Muscle of leg (tissue), 11 donors: ENCODE measurements around the gene DOCK10. TPM values are rescaled to one million over a fixed set of nuclear protein-coding genes. Genes with fewer than 3 reads are reported as not detected.
A peak's percentile ranks its signal among the peaks of the same experiment; 100 is the strongest.

Experiments used
- DNase-seq: peaks from one replicate; pipeline ENCODE4 v3.0.0; 2013
- H3K27ac ChIP-seq: one replicate; pipeline ENCODE4 v1.5.1; 2013; ENCODE audit warnings: mild to moderate bottlenecking, low read length, control low read depth
- H3K27me3 ChIP-seq: one replicate; pipeline ENCODE4 v1.6.1; 2013; ENCODE audit warnings: low read length; ENCODE audit not compliant: control insufficient read depth, insufficient read depth
- H3K36me3 ChIP-seq: one replicate; pipeline ENCODE4 v1.6.1; 2013; ENCODE audit warnings: low read length; ENCODE audit not compliant: control insufficient read depth, insufficient read depth
- H3K4me1 ChIP-seq: one replicate; pipeline ENCODE4 v1.6.1; 2013; ENCODE audit warnings: low read length; ENCODE audit not compliant: control insufficient read depth, insufficient read depth
- H3K4me3 ChIP-seq: one replicate; pipeline ENCODE4 v1.5.1; 2013; ENCODE audit warnings: low read length, control low read depth
- H3K9me3 ChIP-seq: replicated peaks from 2 replicates; pipeline ENCODE4 v1.6.1; 2013; ENCODE audit warnings: low read depth, low read length; ENCODE audit not compliant: control insufficient read depth
- WGBS: methylation state at CpG from one replicate; pipeline ENCODE4 v1.1.5; 2013; ENCODE audit warnings: missing lambda C conversion rate; ENCODE audit not compliant: insufficient coverage; 5-methylcytosine and 5-hydroxymethylcytosine counted together
- polyA plus RNA-seq, 8 donors: library from polyadenylated mRNA; unstranded; fragments of 120-200 nt; gene quantifications; one replicate each; pipeline versions ENCODE4 v1.2.1 to v1.2.3, GENCODE V29; 2013; ENCODE audit warnings: inconsistent platforms in 1 of 8, low replicate concordance in 1 of 8; ENCODE audit not compliant: insufficient read length in 8 of 8, insufficient read depth in 1 of 8
- total RNA-seq: library from RNA; stranded (reverse); fragments of 120-200 nt; gene quantifications from one replicate; pipeline ENCODE4 v1.2.4, GENCODE V29; 2013

Gene DOCK10
- total and polyA plus RNA-seq, 9 donors, result 14.8 to 20.1 (median 17.9) TPM

DNA sequence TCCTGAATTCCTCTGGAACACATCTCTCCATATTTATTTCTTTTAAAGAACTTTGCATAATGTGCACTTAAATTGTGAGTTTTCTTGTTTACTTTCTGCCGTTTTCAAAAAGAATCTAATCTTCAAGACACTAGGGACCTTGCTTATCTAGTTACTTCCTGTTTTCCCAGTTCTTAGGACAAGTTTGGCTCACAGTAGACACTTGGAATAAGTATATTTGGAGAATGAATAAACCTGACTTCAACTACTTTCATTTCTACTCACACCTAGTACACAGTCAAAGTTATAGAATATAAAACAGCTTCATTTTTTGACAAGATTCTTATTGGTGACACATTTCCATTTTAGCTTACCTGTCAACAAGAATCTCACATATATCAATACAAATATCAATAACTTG, 170.5 kb downstream of the DOCK10 start:
- Histone ChIP-seq H3K9me3 (no peaks in the 10 kb centered on the region), H3K4me1 (no peaks in the 10 kb centered on the region), H3K4me3 (no peak overlapping the region), H3K27me3 (no peaks in the 10 kb centered on the region), H3K36me3 (peaks cover 22% of the 10 kb centered on the region), H3K27ac (no peak overlapping the region)
- no peak for DNase-seq
- no CpG with 5 or more reads among the region's 1 CpG for WGBS

DNA sequence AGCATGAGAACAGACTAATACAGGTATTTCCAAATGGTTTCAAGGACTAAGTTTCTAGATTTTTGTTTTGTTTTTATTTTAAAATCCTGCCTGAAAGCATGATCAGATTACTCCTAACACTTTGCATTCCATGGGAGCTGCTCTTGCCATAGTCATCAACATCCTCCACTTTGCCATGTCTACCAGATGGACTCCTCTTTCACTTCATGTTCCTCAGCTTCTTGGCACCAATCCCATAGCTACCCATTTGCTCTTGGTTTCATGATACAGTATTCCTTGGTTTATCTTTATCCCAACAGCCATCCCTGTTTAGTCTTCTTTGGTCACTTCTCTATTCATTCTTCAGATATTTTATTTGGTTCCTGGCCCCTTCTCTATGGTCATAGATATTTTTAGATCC, 171.9 kb downstream of the DOCK10 start:
- H3K9me3 ChIP-seq, result no peaks in the 10 kb centered on the region
- H3K27ac ChIP-seq, result no peak overlapping the region
- DNase-seq, result no peak
- no peaks in the 10 kb centered on the region for H3K4me1 ChIP-seq
- peaks cover 14% of the 10 kb centered on the region for H3K36me3 ChIP-seq
- H3K27me3 ChIP-seq, result no peaks in the 10 kb centered on the region
- no peak overlapping the region for H3K4me3 ChIP-seq

DNA sequence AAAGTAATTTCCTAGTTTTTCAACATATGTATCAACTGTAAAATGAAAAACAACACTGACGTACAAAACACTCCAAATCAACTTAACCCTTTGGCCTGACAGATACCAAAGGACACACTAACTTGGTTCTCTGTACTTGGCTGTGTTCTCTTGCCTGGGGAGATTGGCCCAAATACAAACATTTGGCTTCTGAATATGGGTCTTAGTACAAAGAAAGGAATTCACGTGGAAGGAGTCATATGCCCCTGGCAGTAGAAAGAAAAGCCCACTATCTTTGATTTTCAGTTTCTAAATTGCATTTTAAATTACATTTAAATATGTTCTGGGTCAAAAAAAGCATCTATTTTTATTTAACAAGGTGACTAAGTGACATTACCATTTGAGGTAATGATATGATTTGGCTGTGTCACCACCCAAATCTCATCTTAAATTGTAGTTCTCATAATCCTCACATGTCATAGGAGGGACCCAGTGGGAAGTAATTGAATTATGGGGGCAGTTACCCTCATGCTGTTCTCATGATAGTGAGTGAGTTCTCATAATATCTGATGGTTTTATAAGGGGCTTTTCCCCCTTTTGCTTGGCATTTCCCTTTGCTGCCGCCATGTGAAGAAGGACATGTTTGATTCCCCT, 172.6 kb downstream of the DOCK10 start:
- Histone ChIP-seq H3K36me3 (peaks cover 14% of the 10 kb centered on the region), H3K27ac (no peak overlapping the region), H3K4me1 (no peaks in the 10 kb centered on the region), H3K27me3 (no peaks in the 10 kb centered on the region), H3K4me3 (no peak overlapping the region), H3K9me3 (no peaks in the 10 kb centered on the region)
- WGBS, result no CpG with 5 or more reads among the region's 3 CpGs
- no peak for DNase-seq

DNA sequence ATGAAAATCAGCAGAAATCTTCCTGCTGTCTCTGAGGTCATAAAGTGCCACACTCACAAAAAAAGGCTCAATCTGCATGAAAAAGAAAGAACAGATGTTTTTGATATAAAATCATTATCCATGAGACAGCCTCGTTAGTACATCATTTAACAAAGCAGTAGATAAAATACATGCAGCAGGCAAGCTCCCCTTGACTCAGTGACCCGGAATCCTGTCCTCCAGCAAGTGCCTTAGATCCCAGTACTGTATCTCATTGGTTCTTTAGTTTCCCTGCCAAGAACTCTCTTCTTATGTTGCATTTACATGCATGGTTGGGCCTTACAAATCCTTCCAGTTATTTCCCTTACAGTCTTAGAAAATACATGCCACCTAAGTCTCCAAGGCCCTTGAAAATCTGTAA, 177.3 kb downstream of the DOCK10 start:
- H3K36me3 ChIP-seq, result peaks cover 9% of the 10 kb centered on the region
- H3K4me3 ChIP-seq, result no peak overlapping the region
- no peak for DNase-seq
- no peaks in the 10 kb centered on the region for H3K9me3 ChIP-seq
- no peaks in the 10 kb centered on the region for H3K27me3 ChIP-seq
- H3K27ac ChIP-seq, result no peak overlapping the region
- H3K4me1 ChIP-seq, result no peaks in the 10 kb centered on the region
- 33% methylated on average over 2 of the region's 2 CpGs for WGBS

DNA sequence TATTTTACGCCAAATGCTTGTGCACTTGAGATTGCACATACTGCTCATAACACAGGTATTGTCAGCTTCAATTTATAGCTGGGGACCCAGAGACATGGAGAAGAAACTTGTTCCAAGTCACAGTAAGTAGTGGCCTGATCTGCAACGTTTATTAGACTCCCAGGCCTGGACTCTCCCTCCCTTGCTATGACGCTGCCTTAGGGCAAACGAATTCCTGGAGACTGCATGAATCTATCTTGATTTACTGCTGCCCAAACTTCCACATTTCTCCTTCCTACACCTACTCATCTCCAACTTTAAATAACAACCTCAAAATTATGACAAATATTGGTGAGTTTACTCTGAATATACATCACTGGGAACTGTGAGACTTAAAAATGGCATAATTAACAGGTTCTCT, 181.0 kb downstream of the DOCK10 start:
- Histone ChIP-seq H3K4me3 (no peak overlapping the region), H3K27me3 (no peaks in the 10 kb centered on the region), H3K4me1 (no peaks in the 10 kb centered on the region), H3K36me3 (peaks cover 9% of the 10 kb centered on the region), H3K9me3 (no peaks in the 10 kb centered on the region), H3K27ac (no peak overlapping the region)
- WGBS, result 75% methylated on average over 2 of the region's 4 CpGs
- no peak for DNase-seq

DNA sequence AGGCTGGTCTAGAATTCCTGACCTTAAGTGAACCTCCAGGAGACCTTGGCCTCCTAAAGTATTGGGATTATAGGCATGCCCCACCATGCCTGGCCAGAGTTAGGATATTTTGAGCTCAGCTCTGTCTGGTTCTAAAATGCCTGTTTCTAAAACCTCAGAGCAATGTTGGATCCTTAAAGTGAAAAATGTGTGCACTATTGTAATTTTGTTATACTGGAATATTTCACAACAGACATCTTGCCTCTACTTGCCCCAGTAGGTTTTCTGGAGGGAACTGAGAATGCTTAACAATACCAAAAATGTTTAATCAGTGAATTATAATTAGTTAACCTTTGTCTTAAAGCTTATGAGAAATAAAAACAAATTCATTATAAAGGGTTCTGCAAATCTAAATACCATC, 181.5 kb downstream of the DOCK10 start:
- no peak overlapping the region for H3K27ac ChIP-seq
- H3K9me3 ChIP-seq, result no peaks in the 10 kb centered on the region
- no peak for DNase-seq
- H3K4me3 ChIP-seq, result no peak overlapping the region
- H3K4me1 ChIP-seq, result no peaks in the 10 kb centered on the region
- no peaks in the 10 kb centered on the region for H3K27me3 ChIP-seq
- peaks cover 12% of the 10 kb centered on the region for H3K36me3 ChIP-seq

DNA sequence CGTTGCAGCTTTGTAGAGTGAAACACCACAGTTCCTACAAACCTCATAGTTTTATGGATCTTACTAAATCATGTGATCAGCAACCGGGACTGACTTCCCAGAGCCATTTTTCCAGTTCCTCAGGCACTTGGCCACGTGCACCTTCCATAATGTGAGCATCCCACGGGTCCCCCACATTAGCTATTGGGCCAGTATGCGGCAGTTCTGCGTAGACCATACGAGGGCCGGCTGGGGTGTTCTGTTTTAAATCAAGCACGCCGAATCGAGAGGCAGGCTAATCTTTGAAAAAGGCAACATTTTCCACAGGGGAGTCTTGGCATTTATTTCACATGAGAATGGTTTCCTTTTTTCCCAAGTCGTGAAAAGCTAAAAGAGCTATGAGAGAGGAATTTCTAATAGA, 190.5 kb downstream of the DOCK10 start:
- Histone ChIP-seq H3K9me3 (no peaks in the 10 kb centered on the region), H3K27ac (no peak overlapping the region), H3K27me3 (no peaks in the 10 kb centered on the region), H3K36me3 (peaks cover 19% of the 10 kb centered on the region), H3K4me1 (peaks cover 4% of the 10 kb centered on the region), H3K4me3 (no peak overlapping the region)
- WGBS, result 42% methylated on average over 8 of the region's 12 CpGs
- peak; percentile 23 for DNase-seq

DNA sequence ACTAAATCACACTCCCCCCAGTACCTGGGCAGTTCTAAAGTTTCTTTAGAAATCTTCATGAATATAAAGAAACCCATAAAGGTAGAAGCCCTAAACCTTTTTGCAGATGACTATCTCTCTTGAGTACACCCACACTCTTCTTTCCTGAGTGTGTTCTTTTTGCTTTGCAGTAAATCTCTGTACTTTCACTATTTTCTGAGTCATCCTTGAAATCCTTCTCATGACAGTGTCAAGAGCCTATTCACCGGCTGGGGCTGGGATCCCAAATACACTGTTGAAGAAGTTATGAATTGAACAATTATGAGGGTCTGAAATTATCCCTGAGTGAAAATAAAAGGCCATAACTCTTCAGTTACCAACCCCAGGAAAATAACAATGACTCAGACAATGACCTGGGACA, 192.2 kb downstream of the DOCK10 start:
- DNase-seq, result no peak
- no CpG with 5 or more reads among the region's 1 CpG for WGBS
- peaks cover 19% of the 10 kb centered on the region for H3K36me3 ChIP-seq

DNA sequence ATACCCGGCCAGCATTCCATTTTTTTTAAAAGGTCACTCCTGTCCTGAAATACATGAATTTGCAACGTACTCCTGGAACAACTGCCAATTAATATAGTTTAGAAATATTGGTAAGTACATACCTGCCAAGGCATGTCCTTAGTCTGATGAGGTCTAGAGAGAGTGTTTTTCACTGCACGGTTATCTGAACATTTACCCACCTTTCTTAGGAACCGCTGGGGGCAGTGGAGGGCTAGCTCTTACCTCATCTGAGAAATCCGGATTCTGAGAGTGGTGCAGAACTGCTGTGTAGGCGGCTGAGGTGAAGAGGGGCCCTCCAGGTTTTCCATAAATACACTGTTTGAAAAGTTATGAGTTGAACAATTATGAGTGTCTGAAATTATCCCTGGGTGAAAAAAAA, 193.0 kb downstream of the DOCK10 start:
- no peak for DNase-seq
- H3K27me3 ChIP-seq, result no peaks in the 10 kb centered on the region
- H3K27ac ChIP-seq, result no peak overlapping the region
- H3K4me3 ChIP-seq, result no peak overlapping the region
- 100% methylated on average over 1 of the region's 6 CpGs for WGBS
- peaks cover 19% of the 10 kb centered on the region for H3K36me3 ChIP-seq
- peaks cover 4% of the 10 kb centered on the region for H3K4me1 ChIP-seq
- no peaks in the 10 kb centered on the region for H3K9me3 ChIP-seq

More for the DNA sequence above, 192.2 kb downstream of the DOCK10 start:
- peaks cover 4% of the 10 kb centered on the region for H3K4me1 ChIP-seq
- no peak overlapping the region for H3K27ac ChIP-seq
- H3K27me3 ChIP-seq, result no peaks in the 10 kb centered on the region
- H3K4me3 ChIP-seq, result no peak overlapping the region
- H3K9me3 ChIP-seq, result no peaks in the 10 kb centered on the region

DNA sequence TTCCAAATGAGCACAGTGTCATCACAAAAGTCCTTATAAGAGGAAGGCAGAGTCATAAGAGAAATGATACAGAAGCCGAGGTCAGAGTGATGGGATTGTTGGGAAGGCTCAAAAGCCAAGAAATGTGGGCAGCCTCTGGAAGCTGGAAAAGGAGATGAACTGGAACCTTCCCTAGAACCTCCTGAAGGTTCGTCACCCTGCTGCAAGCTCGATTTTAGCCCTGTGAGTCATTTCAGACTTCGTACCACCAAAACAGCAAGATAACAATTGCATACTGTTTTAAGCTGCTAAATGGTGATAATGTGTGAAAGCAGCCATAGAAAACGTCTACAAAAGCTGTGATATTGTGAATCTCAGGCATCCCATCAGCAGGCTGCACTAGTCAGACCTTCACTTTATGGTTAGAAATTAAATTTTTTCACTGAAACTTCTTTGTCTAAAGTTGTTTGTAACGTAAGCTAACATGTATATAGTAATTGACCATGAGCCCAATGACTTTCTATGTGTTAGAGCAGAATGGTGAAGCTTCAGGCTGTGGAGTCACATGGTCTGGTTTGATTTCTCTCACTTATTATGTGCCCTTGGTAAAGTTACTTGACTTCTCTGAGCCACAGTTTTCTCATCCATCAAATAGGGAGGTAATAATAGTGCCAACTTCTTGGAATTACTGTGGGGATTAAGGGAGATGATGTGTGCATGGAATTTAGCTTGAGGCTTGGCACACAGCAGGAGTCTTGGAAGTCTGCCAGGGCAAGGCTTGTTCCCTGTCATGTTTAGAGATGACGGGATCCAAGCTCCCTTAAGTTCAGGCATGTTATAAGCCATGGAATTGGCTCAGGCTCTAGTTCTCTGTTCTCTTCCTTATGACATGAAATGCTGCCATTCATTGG, 194.1 kb downstream of the DOCK10 start:
- H3K4me3 ChIP-seq, result no peak overlapping the region
- no peaks in the 10 kb centered on the region for H3K9me3 ChIP-seq
- no peaks in the 10 kb centered on the region for H3K27me3 ChIP-seq
- DNase-seq, result peak; percentile 82
- peaks cover 4% of the 10 kb centered on the region for H3K4me1 ChIP-seq
- H3K27ac ChIP-seq, result no peak overlapping the region
- 84% methylated on average over 2 of the region's 7 CpGs for WGBS
- peaks cover 20% of the 10 kb centered on the region for H3K36me3 ChIP-seq
